Liver (tissue), 9 donors: ENCODE data around the gene TREH. TPM values are rescaled to one million over a fixed set of nuclear protein-coding genes. Genes with fewer than 3 reads are reported as not detected.
A peak's percentile ranks its signal among the peaks of the same experiment; 100 is the strongest.

ENCODE experiments used
- DNase-seq: peaks from one replicate; pipeline ENCODE4 v3.0.0-alpha.2; 2017; ENCODE audit warnings: low spot score
- H3K27ac ChIP-seq, 2 donors: one replicate each; pipeline ENCODE4 v1.7.0; 2013; ENCODE audit warnings: inconsistent platforms in 2 of 2, low read length in 2 of 2, control low read depth in 1 of 2, low read depth in 1 of 2, mild to moderate bottlenecking in 1 of 2
- H3K27me3 ChIP-seq, 4 donors: one replicate each; pipeline versions ENCODE4 v1.6.1 to v1.7.0; 2013; ENCODE audit warnings: low read length in 3 of 4, inconsistent platforms in 1 of 4, mild to moderate bottlenecking in 1 of 4, moderate library complexity in 1 of 4; ENCODE audit not compliant: control insufficient read depth in 4 of 4, insufficient read depth in 4 of 4
- H3K36me3 ChIP-seq, 4 donors: one replicate each; pipeline versions ENCODE4 v1.6.1 to v1.7.0; 2013; ENCODE audit warnings: low read length in 3 of 4, mild to moderate bottlenecking in 3 of 4, low read depth in 1 of 4, moderate library complexity in 1 of 4; ENCODE audit not compliant: control insufficient read depth in 4 of 4, insufficient read depth in 3 of 4
- H3K4me1 ChIP-seq, 4 donors: one replicate each; pipeline versions ENCODE4 v1.6.1 to v1.7.0; 2013; ENCODE audit warnings: low read length in 3 of 4, mild to moderate bottlenecking in 3 of 4, moderate library complexity in 1 of 4; ENCODE audit not compliant: control insufficient read depth in 4 of 4, insufficient read depth in 4 of 4
- H3K4me3 ChIP-seq, 3 donors: one replicate each; pipeline versions ENCODE4 v1.6.1 to v1.7.0; 2013; ENCODE audit warnings: low read length in 3 of 3, control low read depth in 1 of 3, low read depth in 1 of 3, mild to moderate bottlenecking in 1 of 3
- H3K9ac ChIP-seq, 2 donors: one replicate each; pipeline ENCODE4 v1.7.0; 2013; ENCODE audit warnings: low read length in 2 of 2, mild to moderate bottlenecking in 2 of 2, moderate library complexity in 2 of 2, control low read depth in 1 of 2, low read depth in 1 of 2
- H3K9me3 ChIP-seq, 4 donors: one replicate each; pipeline versions ENCODE4 v1.6.1 to v1.7.0; 2013; ENCODE audit warnings: low read length in 3 of 4; ENCODE audit not compliant: control insufficient read depth in 4 of 4
- ATF3 ChIP-seq: IDR thresholded peaks from 2 replicates; pipeline ENCODE4 v1.6.1; 2016; ENCODE audit warnings: antibody characterized with exemption
- EGR1 ChIP-seq, 2 donors: IDR thresholded peaks; 2 replicates each; pipeline ENCODE4 v1.6.1; 2016 to 2018; ENCODE audit warnings: antibody characterized with exemption in 2 of 2, low read depth in 2 of 2
- FOXA1 ChIP-seq: IDR thresholded peaks from 2 replicates; pipeline ENCODE4 v1.6.1; 2016; ENCODE audit warnings: antibody characterized with exemption
- FOXA2 ChIP-seq: IDR thresholded peaks from 2 replicates; pipeline ENCODE4 v1.6.1; 2016; ENCODE audit warnings: antibody characterized with exemption
- GABPA ChIP-seq, 2 donors: IDR thresholded peaks in 1 of 2; conservative IDR thresholded peaks in 1 of 2; 2 replicates each; pipeline ENCODE4 v1.6.1; 2016; ENCODE audit warnings: antibody characterized with exemption in 2 of 2, mild to moderate bottlenecking in 1 of 2, moderate library complexity in 1 of 2
- HNF4G ChIP-seq: IDR thresholded peaks from 2 replicates; pipeline ENCODE4 v1.6.1; 2016; ENCODE audit warnings: antibody characterized with exemption
- MAX ChIP-seq: IDR thresholded peaks from 2 replicates; pipeline ENCODE4 v1.6.1; 2016; ENCODE audit warnings: antibody characterized with exemption
- NR2F2 ChIP-seq: IDR thresholded peaks from 2 replicates; pipeline ENCODE4 v1.6.1; 2016; ENCODE audit warnings: antibody characterized with exemption
- RXRA ChIP-seq, 2 donors: IDR thresholded peaks; 2 replicates each; pipeline ENCODE4 v1.6.1; 2017 to 2018; ENCODE audit warnings: antibody characterized with exemption in 2 of 2, mild to moderate bottlenecking in 1 of 2
- SP1 ChIP-seq: IDR thresholded peaks from 2 replicates; pipeline ENCODE4 v1.6.1; 2018; ENCODE audit warnings: antibody characterized with exemption, mild to moderate bottlenecking
- TAF1 ChIP-seq: conservative IDR thresholded peaks from 2 replicates; pipeline ENCODE4 v1.6.1; 2016; ENCODE audit warnings: antibody characterized with exemption, mild to moderate bottlenecking
- YY1 ChIP-seq: IDR thresholded peaks from 2 replicates; pipeline ENCODE4 v1.6.1; 2016; ENCODE audit warnings: antibody characterized with exemption, mild to moderate bottlenecking
- ZBTB33 ChIP-seq: IDR thresholded peaks from 2 replicates; pipeline ENCODE4 v1.6.1; 2016; ENCODE audit warnings: antibody characterized with exemption
- WGBS: extraction: QIAGEN DNeasy Blood & Tissue Kit; methylation state at CpG from one replicate; pipeline ENCODE4 v1.1.7; 2013; 5-methylcytosine and 5-hydroxymethylcytosine counted together
- polyA plus RNA-seq, 2 donors: library from polyadenylated mRNA; stranded (reverse) in 1 of 2; unstranded in 1 of 2; fragments of 200-250 nt in 1 of 2; fragments of >200 nt in 1 of 2; fragmentation: Nextera tagmentation in 1 of 2; extraction: Ambion mirVana in 1 of 2; gene quantifications; one replicate each; pipeline versions ENCODE4 v1.2.1 to v1.2.3, GENCODE V29; 2013 to 2015
- total RNA-seq, 2 donors: library from RNA; depleted of rRNA; stranded (reverse); fragments of >200 nt; gene quantifications; one replicate each; pipeline ENCODE4 v1.2.3, GENCODE V29; 2014
- TF ChIP-seq, protein P1 (sequence below): IDR thresholded peaks from 2 replicates; pipeline ENCODE4 v1.6.1; 2016; ENCODE audit warnings: antibody characterized with exemption, mild to moderate bottlenecking
- TF ChIP-seq, protein P2 (sequence below): fragments of 150-350 bp; IDR thresholded peaks from 2 replicates; pipeline ENCODE4 v1.5.1; 2017; ENCODE audit warnings: improper control_type of control experiment, low read depth, low read length; ENCODE audit not compliant: missing input control
- donor health status: healthy.
- donor health status: healthy.
- donor health status: healthy.
- donor health status: healthy.
- donor health status: healthy.

Gene TREH
- total and polyA plus RNA-seq, 4 donors: 0.50 to 1.2 (median 0.84) TPM; not detected in 1

DNA sequence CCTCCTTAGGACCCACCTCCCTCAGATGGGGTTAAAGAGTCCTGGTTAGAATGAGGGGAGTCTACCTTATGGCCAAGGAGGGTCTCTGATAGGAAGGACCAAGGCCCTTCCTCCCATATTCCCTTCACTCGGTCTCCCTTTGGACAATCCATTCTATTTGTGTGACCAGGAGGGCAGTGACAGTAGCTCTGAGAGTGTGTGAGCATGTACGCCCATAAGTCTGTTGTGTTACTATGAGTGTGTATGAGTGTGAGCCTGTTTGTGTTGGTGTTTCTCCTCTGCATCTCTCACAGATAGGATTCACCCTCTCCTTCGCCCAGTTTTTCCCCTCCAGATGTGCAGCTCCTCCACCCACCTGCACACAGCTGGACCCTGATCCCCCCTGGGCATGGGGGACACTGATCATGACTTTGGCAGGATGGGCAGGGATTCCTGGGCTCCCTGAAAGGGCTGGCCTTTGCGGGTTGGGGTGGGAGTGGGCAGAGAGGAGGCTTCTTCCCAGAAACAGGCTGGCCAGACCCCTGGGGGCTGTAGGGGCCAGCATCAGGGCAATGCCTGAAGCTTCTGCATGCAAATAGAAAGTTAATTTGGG, 57.6 kb downstream of the TREH start:
- Histone ChIP-seq H3K27me3 (peaks cover 0 to 8% (median under 1%) of the 10 kb centered on the region in 4 donors), H3K4me1 (peaks cover 0 to 26% (median 0%) of the 10 kb centered on the region in 4 donors), H3K9me3 (no peaks in the 10 kb centered on the region), H3K9ac (no peak overlapping the region), H3K36me3 (no peaks in the 10 kb centered on the region), H3K4me3 (peak overlapping the region in 1 of 3 donors; percentile 47), H3K27ac (peak overlapping the region; percentile 8 to 32)
- WGBS: 72% methylated on average over 4 of the region's 4 CpGs
- no peak for DNase-seq
- no peak for TF ChIP-seq RXRA (IDR thresholded peaks at IDR 0.05)
- no peak for TF ChIP-seq YY1
- no peak for TF ChIP-seq ZBTB33
- TF ChIP-seq, protein P1, sequence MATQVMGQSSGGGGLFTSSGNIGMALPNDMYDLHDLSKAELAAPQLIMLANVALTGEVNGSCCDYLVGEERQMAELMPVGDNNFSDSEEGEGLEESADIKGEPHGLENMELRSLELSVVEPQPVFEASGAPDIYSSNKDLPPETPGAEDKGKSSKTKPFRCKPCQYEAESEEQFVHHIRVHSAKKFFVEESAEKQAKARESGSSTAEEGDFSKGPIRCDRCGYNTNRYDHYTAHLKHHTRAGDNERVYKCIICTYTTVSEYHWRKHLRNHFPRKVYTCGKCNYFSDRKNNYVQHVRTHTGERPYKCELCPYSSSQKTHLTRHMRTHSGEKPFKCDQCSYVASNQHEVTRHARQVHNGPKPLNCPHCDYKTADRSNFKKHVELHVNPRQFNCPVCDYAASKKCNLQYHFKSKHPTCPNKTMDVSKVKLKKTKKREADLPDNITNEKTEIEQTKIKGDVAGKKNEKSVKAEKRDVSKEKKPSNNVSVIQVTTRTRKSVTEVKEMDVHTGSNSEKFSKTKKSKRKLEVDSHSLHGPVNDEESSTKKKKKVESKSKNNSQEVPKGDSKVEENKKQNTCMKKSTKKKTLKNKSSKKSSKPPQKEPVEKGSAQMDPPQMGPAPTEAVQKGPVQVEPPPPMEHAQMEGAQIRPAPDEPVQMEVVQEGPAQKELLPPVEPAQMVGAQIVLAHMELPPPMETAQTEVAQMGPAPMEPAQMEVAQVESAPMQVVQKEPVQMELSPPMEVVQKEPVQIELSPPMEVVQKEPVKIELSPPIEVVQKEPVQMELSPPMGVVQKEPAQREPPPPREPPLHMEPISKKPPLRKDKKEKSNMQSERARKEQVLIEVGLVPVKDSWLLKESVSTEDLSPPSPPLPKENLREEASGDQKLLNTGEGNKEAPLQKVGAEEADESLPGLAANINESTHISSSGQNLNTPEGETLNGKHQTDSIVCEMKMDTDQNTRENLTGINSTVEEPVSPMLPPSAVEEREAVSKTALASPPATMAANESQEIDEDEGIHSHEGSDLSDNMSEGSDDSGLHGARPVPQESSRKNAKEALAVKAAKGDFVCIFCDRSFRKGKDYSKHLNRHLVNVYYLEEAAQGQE: no peak
- TF ChIP-seq TAF1: no peak
- no peak for TF ChIP-seq MAX
- no peak for TF ChIP-seq HNF4G
- TF ChIP-seq FOXA2: no peak
- no peak for TF ChIP-seq SP1
- TF ChIP-seq GABPA (IDR thresholded peaks at IDR 0.05 in 1 of 2, conservative IDR thresholded peaks at IDR 0.05 in 1 of 2): no peak
- no peak for TF ChIP-seq EGR1 (IDR thresholded peaks at IDR 0.05; ENCODE audit: low read depth in 2 of 2)
- TF ChIP-seq FOXA1: no peak
- no peak for TF ChIP-seq ATF3
- no peak for TF ChIP-seq NR2F2
- TF ChIP-seq, protein P2, sequence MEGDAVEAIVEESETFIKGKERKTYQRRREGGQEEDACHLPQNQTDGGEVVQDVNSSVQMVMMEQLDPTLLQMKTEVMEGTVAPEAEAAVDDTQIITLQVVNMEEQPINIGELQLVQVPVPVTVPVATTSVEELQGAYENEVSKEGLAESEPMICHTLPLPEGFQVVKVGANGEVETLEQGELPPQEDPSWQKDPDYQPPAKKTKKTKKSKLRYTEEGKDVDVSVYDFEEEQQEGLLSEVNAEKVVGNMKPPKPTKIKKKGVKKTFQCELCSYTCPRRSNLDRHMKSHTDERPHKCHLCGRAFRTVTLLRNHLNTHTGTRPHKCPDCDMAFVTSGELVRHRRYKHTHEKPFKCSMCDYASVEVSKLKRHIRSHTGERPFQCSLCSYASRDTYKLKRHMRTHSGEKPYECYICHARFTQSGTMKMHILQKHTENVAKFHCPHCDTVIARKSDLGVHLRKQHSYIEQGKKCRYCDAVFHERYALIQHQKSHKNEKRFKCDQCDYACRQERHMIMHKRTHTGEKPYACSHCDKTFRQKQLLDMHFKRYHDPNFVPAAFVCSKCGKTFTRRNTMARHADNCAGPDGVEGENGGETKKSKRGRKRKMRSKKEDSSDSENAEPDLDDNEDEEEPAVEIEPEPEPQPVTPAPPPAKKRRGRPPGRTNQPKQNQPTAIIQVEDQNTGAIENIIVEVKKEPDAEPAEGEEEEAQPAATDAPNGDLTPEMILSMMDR: no peak
